Esophagus squamous epithelium (tissue), 4 donors: ENCODE data around the gene MUSK.

Source experiments
- CTCF ChIP-seq, 6 experiments: fragments of 450-650 bp in 4 of 6; fragments of 200-600 bp in 2 of 6; sonication (generic) in 2 of 6; IDR thresholded peaks; one replicate each; pipeline ENCODE4 v1.5.1; 2016 to 2019; ENCODE audit warnings: antibody characterized with exemption in 6 of 6, mild to moderate bottlenecking in 4 of 6, moderate library complexity in 4 of 6
- POLR2A ChIP-seq, 4 donors: fragments of 450-650 bp; IDR thresholded peaks; one replicate each; pipeline ENCODE4 v1.6.1; 2017; ENCODE audit warnings: antibody characterized with exemption in 4 of 4, mild to moderate bottlenecking in 4 of 4, moderate library complexity in 3 of 4

DNA sequence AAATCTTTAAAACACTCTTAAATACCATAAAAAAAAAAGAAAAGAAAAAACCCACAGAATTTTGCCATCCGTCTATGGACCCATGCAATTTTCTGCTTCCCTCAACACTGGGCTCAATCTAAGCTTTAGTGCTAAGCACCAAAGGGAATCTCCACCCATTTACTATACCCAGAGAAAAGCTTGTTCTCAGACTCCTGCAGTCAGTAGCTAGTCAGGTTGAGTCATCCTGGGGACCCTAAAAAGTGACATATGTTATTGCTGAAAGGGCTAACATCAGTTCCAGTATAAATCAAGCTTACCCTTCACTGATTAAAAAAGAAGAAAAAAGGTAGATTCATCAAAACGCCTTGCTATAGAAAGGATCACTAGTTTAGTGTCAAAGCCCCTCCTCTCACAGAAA, 177.6 kb downstream of the MUSK start:
- TF ChIP-seq CTCF (IDR thresholded peaks at IDR 0.05) = no peak
- no peak for TF ChIP-seq POLR2A (IDR thresholded peaks at IDR 0.05)
